AG20443 (cell line): ENCODE data around the gene SEMA7A.
"Not testable (repeated sequence)": the region's sequence is repeated elsewhere in the genome, so short reads cannot be mapped to it uniquely, and the experiment has no call there.

ENCODE experiments used
- DNase-seq: peaks from one replicate; pipeline ENCODE4 v3.0.0; 2012; ENCODE audit warnings: low spot score, mixed read lengths

SEMA7A gene, protein sequence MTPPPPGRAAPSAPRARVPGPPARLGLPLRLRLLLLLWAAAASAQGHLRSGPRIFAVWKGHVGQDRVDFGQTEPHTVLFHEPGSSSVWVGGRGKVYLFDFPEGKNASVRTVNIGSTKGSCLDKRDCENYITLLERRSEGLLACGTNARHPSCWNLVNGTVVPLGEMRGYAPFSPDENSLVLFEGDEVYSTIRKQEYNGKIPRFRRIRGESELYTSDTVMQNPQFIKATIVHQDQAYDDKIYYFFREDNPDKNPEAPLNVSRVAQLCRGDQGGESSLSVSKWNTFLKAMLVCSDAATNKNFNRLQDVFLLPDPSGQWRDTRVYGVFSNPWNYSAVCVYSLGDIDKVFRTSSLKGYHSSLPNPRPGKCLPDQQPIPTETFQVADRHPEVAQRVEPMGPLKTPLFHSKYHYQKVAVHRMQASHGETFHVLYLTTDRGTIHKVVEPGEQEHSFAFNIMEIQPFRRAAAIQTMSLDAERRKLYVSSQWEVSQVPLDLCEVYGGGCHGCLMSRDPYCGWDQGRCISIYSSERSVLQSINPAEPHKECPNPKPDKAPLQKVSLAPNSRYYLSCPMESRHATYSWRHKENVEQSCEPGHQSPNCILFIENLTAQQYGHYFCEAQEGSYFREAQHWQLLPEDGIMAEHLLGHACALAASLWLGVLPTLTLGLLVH

DNA sequence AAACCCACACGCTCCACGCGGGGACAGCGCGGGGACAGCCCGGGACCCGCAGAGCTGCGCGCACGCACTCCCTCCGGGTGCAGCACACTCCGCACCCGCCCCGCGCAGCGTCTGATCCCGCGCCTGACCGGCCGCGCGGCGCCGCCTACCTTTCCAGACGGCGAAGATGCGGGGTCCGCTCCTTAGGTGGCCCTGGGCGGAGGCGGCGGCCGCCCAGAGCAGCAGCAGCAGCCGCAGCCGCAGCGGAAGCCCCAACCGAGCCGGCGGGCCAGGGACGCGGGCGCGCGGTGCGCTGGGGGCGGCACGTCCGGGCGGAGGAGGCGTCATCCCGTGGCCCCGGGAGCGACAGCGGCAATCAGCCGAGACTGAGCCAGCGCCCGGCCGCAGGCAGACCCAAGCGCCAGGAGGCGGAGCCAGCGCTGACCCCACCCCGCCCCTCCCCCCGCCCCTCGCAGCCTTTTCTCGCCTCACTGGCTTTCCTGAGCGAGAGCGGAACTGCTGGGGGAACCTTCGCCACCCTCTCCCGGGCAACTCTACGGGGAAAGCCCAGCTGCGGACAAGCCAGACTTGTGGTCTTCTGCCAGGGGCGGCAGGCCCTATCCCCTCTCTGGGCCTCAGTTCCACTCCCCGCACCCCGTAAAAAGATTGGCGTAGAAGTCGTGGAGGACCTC is at the start of gene SEMA7A:
Gene SEMA7A (minus strand): TSS at position 367 of the 671 bp plus-strand sequence. CDS start 40 bp downstream, at position 327.
- peak; percentile 98 for DNase-seq

DNA sequence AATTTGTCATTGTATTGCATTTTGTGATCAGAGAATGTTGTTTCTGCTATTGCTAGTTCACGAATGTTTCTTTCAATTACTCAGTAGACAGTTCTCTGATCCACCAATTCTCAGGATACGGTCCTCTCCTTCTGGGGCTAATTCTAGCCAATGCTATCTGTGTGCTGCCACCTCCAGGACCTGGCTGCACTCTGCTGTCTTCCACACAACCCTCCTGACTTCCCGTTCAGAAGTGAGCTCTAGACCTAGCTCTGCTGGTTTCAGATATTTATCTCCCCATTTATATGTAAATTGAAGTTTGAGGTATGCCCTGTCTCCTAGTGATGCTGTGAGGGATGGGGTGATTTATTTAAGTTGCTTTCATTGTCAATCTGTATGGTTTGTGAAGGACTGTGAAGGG is 48.9 kb upstream of the SEMA7A start:
- peak; percentile 38 for DNase-seq

DNA sequence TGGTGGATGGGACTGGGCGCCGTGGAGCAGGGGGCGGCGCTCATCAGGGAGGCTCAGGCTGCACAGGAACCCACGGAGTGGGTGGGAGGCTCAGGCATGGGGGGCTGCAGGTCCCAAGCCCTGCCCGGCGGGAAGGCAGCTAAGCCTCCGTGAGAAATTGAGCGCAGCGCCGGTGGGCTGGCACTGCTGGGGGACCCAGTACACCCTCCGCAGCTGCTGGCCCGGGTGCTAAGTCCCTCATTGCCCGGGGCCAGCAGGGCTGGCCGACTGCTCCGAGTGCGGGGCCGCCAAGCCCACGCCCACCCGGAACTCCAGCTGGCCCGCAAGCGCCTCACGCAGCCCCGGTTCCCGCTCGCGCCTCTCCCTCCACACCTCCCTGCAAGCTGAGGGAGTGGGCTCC is 46.6 kb upstream of the SEMA7A start:
- not testable (repeated sequence) for DNase-seq

DNA sequence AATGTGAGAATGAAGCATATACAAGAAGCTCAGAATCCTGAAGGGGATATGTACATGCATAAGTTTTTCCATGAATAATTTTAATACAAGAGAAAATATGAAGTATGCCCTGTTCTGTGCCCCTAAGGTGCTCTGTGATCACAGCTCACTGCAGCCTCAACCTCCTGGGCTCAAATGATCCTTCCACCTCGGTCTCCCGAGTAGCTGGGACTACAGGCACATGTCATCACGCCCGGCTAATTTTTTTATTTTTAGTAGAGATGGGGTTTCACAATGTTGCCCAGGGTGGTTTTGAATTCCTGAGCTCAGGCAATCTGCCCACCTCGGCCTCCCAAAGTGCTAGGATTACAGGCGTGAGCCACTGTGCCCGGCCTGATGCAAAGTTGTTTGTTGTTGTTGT is 37.9 kb upstream of the SEMA7A start:
- DNase-seq = not testable (repeated sequence)

DNA sequence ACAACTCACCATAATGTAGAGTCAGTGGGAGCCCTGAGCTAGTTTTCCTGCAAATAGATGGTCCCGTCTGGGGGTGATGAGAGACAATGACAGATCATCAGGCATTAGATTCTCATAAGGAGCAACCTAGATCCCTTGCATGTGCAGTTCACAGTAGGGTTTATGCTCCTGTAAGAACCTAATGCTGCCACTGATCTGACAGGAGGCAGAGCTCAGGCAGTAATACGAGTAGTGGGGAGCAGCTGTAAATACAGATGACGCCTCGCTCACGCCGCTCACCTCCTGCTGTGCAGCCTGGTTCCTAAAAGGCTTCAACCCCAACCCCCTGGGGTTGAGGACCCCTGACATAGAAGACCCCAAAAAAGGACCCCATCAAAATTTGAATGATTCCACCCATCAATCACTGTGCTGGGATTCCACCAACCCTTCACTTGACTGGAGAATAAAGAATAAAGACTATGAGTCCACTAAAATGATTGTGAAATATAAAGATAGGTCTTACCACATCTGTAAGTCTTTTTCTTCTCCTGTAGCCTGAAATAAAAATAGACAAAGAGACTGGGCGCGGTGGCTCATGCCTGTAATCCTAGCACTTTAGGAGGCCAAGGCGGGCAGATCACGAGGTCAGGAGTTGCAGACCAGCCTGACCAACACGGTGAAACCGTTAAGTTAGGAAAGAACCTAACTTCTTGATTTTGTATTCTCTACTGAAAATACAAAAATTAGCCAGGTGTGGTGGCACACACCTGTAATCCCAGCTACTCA is 37.1 kb upstream of the SEMA7A start:
- DNase-seq = no peak

DNA sequence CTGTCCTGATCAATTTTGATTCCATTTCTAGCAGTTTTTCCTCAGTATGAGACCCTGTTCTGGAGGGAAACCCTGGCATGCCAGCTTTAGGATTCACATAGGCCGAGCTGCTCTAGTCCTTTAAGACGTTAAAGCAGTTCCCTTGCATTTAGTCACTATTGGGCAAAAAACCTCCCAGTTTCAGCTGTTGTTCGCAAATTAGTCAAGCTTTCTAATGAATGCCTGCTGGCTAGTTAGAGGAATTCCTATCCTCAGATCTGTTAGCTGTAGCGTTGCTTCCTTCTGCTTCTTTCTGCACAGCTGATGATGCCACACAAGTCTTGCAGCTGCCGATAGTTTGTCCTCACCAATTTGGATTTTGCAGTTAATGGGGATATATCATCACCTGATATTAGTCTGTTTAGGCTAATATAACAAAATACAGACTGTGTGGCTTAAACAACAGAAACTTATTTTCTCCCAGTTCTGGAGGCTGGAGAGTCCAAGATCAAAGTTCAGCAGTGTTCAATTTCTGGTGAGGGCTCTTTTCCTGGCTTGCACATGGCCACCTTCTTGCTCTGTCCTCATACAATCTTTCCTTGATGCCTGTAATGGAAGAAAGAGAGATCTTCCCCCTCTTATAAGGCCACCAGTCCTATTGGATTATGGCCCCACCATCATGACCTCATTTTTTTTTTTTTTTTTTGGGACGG is 34.7 kb upstream of the SEMA7A start:
- no peak for DNase-seq

DNA sequence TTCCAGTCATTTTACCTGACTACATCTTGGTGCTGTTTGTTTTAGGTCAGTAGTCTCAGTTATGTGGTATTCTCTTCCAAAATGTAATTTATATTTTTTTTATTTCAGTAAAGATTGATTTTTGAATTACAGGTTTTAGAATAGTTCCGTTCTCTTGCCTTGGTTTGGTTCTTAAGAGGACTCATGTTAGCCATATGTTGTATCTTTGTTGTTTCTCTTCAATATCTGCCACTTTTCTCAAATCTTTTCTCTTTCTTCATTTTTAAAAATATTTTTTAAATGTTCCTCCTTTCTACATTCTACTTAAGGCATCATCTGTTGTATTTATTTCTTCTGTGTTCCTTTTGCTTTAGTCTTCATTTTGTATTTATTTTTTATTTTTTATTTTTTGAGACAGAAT is 32.8 kb upstream of the SEMA7A start:
- no peak for DNase-seq

DNA sequence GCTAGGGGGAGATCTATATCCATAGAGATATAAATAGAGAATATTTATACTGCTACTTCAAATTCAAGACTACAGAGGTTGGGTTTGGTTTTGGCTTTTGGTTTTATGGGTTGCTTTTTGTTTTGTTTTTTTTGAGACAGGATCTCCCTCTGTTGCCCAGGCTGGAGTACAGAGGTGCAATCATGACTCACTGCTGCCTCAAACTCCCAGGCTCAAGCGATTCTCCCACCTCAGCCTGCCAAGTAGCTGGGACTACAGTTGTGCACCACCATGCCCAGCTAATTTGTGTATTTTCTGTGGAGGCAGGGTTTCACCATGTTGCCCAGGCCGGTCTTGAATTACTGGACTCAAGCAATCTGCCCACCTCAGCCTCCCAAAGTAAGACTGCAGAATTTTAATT is 31.1 kb upstream of the SEMA7A start:
- no peak for DNase-seq

DNA sequence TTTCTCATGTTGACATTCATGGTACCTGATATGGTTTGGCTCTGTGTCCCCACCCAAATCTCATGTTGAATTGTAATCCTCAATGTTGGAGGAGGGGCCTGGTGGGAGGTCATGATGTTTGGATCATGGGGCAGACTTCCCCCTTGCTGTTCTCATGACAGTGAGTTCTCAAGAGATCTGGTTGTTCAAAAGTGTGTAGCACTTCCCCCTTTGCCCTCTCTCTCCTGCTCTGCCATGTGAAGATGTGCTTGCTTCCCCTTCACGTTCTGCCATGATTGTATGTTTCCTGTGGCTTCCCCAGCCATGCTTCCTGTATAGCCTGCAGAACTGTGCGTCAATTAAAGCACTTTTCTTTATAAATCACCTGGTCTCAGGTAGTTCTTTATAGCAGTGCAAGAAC is 30.5 kb upstream of the SEMA7A start:
- no peak for DNase-seq

DNA sequence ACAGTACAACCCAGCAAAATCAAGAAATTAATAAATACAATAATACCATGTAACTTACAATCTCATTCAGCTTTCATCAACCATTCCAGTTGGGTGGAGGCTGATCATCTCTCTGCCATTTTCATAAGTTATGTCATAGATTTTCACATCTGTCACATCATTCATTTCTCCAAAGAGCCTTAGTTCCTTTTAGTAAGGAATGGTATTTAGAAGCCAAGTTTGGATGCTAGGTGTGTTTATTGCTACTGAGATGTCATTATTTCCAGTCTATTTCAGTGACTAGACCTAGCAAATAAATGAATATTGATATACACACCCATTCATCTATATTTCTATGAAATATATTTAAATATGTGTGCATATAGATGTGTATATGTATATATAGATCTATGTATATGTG is 29.9 kb upstream of the SEMA7A start:
- no peak for DNase-seq

DNA sequence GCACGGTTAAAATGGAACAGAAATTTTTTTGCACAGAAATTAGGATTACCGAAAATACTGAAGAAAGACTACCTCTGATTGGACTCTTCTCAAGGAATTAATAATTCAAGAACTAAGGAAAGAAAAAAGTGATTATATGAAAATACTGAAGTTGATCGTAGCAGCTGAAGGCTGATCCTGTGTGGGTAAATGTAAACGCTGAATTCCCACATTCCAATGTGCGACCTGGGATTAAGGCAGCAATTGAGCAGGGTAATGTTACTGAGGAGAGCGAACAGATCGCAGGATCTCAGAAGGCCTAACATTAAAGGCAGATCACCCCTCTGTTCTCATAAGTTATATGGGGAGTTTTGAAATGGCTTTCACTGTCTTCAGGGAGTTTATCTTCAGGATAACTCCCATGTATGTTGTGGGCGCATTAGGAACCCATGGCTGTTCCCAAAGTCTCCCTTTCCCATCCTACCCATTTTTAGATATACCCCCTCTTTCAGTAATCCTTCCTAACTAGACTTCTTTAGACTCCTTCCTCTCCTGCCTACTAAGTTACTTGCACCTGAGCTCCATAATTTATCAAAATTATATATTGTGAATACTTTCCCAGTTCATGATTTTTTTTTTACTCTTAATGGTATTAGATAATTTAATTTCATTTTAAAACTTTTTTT is 28.2 kb upstream of the SEMA7A start:
- no peak for DNase-seq

DNA sequence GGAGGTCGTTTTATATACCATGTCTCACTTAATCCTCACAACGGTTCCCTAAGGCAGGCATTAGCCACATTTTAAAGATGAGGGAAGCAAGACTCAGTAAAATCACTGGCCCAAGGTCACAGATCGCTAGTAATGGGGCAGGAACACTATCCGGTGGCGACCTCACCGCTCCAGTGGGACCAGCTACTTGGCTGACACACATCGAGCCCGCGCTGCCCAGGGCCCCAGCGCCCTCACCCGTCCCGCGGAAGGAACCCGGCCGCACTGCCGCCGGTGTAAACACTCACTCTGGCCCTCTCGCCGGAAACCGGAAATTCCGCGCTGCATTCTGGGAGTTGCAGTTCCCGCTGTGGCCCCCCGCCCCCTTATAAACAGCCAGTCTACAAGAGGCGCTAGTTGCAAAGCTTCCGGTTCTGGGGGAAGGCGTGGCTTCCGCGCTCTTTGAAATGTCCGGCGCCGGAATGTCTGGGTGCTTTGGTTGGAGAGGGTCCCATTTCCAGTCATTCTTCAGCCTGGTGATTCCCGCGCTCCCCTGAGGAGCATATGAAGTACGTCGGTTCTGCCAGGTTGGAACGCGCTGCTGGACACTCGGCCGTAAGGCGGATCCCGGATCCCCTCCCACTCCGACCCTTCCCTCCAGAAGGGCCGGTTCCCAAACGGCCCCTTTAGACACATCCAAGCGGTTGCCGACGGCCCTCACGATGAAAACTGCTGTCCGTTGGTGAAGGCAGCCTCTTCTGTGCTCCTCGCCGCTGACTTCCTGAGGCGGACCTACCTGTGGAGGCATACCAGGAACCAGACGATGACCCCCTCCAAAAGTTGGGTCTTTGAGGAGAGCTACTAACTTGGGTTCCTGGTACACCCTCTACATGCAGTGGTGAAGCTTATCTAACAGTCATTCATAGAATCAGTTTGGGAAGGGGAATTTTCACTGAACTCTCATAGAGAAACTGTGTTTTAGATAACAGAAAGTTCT is 27.4 kb upstream of the SEMA7A start, which contains the start of gene UBL7:
Gene UBL7 (minus strand): TSS at position 290 of the 976 bp plus-strand sequence. CDS start 2,293 bp downstream, outside the sequence.
- peak; percentile 98 for DNase-seq

DNA sequence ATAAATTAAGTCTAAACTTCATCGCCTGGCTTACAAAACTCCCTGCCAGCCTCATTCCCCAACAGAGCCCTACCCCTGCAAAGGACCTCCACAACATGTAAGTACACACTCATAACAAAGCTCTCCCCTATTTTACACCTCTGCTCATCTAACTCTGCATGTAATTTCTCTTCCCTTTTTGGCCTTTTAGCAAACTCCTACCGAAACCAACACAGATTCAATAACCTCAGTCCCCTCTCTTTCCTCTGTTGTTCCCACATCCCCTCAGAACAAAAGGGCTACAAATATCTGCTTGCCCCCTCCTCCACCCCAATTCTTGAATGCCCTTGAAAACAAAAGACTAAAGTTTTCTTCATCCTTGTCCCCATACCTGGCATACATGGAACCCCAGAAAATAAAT is 26.5 kb upstream of the SEMA7A start:
- DNase-seq = no peak

DNA sequence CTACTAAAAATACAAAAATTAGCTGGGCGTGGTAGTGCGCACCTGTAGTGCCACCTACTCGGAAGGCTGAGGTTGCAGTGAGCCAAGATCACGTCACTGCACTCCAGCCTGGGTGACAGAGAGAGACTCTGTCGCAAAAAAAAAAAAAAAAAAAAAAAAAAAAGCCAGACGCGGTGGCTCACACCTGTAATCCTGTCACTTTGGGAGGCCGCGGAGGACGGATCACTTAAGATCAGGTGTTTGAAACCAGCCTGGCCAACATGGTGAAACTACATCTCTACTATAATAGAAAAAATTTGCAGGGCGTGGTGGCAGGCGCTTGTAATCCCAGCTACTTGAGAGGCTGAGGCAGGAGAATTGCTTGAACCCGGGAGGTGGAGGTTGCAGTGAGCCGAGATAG is 26.0 kb upstream of the SEMA7A start:
- not testable (repeated sequence) for DNase-seq

DNA sequence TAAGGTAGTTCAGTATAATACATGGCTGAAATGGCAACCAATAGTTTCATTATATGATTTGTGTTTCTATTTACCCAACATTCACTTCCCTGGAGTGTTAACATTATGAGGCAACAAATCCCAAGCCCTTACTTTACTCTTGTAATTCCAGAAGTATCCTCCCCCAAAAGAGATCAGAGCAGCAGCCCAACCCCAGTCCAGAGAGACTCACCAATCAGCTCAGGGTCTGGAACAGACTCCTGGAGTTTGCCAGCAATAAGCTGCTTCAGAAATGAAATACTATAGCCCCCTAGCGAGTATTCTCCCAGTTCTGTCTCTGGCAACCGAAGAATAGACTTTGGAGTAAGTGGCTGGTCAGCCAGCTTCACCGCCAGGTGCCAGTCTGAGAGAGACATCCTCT is 24.7 kb upstream of the SEMA7A start:
- no peak for DNase-seq

DNA sequence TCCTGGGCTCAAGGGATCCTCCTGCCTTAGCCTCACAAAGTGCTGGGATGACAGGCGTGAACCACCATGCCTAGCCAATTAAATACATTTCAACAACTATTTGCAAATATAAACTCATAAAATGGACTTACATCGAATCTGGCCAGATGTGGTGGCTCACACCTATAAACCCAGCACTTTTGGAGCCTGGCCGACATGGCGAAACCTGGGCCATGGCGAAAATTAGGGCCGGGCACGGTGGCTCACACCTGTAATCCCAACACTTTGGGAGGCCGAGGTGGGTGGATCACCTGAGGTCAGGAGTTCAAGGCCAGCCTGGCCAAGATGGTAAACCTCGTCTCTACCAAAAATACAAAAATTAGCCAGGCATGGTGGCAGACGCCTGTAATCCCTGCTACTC is 23.3 kb upstream of the SEMA7A start:
- DNase-seq = not testable (repeated sequence)

DNA sequence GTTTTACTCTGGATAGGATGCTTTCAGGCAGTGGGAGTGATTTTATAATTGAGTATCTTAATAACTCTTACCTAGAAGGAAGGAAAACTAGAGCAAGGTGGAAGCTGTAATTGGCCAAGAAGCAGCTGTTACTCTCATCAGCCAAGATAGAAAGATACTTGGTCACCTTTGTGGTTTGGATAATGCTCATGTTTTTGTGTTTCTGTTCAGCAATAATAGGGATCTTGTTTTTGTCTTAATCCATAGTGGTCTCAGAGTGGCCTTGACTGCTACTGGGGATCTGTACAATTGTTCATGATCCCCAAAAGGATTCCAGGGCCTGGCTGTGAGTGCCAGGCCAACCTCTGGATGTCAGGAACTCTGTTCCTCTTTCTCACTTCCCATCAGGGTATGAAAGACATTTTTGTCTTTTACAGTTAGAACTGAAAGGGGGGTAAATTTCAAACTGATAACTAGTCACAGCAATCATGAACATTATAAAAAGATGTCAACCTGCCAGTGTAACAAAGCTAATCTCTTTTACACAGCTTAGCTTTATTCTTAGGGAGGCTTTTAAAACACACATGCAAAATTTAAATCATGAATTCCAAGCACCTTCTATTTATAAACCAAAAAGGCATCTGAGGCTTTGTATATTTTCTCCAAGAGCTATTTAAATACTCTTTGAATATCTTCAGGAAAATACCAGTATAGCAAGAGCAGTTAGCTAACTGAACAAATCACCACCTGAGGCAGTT is 21.2 kb upstream of the SEMA7A start:
- DNase-seq = no peak

DNA sequence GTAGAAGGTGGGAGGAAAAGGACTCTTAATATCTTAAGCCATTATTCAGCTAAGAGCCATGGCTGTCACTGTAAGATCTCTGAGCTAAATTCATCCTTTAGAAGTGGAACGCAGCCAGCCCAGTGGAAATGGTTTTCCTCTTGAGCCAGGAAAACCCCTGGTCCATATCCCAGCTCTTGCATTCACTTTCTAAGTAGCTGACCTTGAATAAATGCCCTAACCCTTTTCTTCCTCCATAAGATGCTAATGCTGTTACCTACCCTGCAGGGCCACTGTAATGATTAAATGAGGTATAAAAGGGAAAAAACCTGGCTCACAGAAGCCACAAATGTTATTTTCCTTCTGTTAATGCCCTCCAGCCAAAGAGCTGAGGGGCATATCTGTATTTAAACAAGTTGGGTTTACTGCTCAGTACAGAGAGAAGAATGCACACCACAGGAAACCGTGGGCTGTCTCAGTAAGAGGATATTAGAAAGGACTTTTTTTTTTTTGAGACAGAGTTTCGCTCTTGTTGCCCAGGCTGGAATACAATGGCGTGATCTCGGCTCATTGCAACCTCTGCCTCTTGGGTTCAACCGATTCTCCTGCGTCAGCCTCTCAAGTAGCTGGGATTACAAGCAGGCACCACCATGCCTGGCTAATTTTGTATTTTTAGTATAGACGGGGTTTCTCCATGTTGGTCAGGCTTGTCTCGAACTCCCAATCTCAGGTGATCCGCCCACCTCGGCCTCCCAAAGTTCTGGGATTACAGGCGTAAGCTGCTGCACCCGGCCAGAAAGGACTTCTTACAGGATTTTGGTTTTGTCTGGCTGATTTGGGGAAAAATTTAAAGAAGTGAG is 20.4 kb upstream of the SEMA7A start:
- DNase-seq = no peak
